Measurements from ENCODE around the gene LRIT2. TPM values are rescaled to one million over a fixed set of nuclear protein-coding genes. Genes with fewer than 3 reads are reported as not detected.
"Not testable (repeated sequence)": the region's sequence is repeated elsewhere in the genome, so short reads cannot be mapped to it uniquely, and the experiment has no call there.

Gene LRIT2
- total and polyA plus RNA-seq, 12 donors: not detected

GRCh38 chr10:84185526-84186175, 39.7 kb downstream of the LRIT2 start:
- Histone ChIP-seq H3K27me3 (peaks cover 0 to 45% (median 6%) of the 10 kb centered on the region in 7 donors), H3K4me1 (no peaks in the 10 kb centered on the region), H3K9me3 (no peaks in the 10 kb centered on the region), H3K4me3 (no peak overlapping the region), H3K36me3 (no peaks in the 10 kb centered on the region), H3K27ac (no peak overlapping the region)
- intact Hi-C loops (cut with DNase I): no loop called here
- no peak for ATAC-seq
- WGBS, 2 donors: 50 to 60% methylated on average over 11 of the region's 11 CpGs
- no peak for DNase-seq
- TF ChIP-seq CTCF (IDR thresholded peaks at IDR 0.05): no peak

- ATAC-seq: no peak
- DNase-seq: no peak
- no peak overlapping the region for H3K4me3 ChIP-seq
- no peaks in the 10 kb centered on the region for H3K36me3 ChIP-seq
- H3K27ac ChIP-seq: no peak overlapping the region
- H3K9me3 ChIP-seq: no peaks in the 10 kb centered on the region
- TF ChIP-seq CTCF (IDR thresholded peaks at IDR 0.05): no peak
- WGBS, 2 donors: 64 to 70% methylated on average over 4 of the region's 4 CpGs
- intact Hi-C loops (cut with DNase I): no loop called here
- no peaks in the 10 kb centered on the region for H3K4me1 ChIP-seq
- peaks cover 0 to 42% (median 3%) of the 10 kb centered on the region in 7 donors for H3K27me3 ChIP-seq
These were observed 40.8 kb downstream of the LRIT2 start for GRCh38 chr10:84184517-84184916.

DNA sequence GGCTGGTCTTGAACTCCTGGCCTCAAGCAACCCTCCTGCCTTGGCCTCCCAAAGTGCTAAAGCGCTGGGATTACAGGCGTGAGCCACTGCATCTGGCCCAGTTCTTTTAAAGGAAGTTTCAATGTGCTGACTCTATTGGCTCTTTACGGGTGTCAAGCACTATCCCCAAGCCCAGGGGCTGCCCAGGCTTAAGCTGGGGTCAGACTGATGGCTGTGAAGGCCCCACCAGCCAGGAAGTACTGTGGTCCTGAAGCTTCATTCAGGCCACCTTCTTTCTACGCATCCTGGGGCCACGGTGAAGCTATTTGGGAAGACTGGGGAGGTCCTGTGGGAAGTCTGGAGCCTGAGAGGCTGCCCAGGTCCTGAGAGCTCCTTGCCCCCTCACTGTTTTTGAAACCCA, 43.7 kb downstream of the LRIT2 start:
- no peak for ATAC-seq
- no peaks in the 10 kb centered on the region for H3K36me3 ChIP-seq
- H3K27ac ChIP-seq: no peak overlapping the region
- H3K9me3 ChIP-seq: no peaks in the 10 kb centered on the region
- H3K4me1 ChIP-seq: peaks cover 0 to 7% (median 0%) of the 10 kb centered on the region in 9 donors
- H3K4me3 ChIP-seq: no peak overlapping the region
- intact Hi-C loops (cut with DNase I): no loop called here
- H3K27me3 ChIP-seq: peaks cover 0 to 38% (median 3%) of the 10 kb centered on the region in 7 donors
- 80 to 84% methylated on average over 5 of the region's 5 CpGs for WGBS, 2 donors
- no peak for DNase-seq
- TF ChIP-seq CTCF (IDR thresholded peaks at IDR 0.05): no peak

GRCh38 chr10:84180386-84180785, 45.0 kb downstream of the LRIT2 start:
- H3K4me1 ChIP-seq; H3K9me3 ChIP-seq; ATAC-seq; H3K36me3 ChIP-seq; H3K27ac ChIP-seq; DNase-seq; intact Hi-C loops (cut with DNase I); H3K4me3 ChIP-seq: not testable (repeated sequence)
- peaks cover 0 to 31% (median 0%) of the 10 kb centered on the region in 7 donors for H3K27me3 ChIP-seq
- 88% methylated on average over 13 to 20 of the region's 22 CpGs for WGBS, 2 donors

DNA sequence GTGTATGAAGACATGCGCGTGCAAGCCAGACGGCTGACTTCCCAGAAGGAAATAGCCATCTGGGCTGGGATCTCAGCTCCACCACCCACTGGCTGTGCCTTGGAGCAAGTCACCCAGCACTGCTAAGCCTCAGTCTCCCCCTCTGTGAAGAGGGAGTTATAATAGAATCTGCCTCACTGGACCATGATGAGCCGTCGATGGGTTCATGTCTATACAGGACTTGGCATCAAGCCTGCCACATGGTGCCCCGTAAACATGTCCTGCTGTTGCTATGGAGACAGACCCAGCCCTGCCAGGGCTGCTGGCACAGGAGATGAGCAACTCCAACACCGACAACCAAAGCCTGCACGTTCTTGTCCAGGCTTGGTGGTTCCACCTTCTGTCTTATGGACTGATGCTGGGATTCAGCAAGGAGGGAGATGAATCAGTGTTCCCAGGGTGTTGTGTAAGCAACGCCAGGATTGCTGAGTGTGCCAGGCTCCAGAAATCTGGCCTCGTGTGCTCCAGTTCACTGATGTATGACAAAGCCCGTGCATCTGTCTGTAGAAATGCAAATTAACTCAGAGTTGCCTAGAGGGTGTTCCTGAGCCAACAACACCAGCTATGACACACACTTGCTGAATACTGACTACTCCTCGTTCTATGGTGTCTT, 46.2 kb downstream of the LRIT2 start:
- Histone ChIP-seq H3K4me3 (no peak overlapping the region), H3K4me1 (peaks cover 0 to 7% (median 0%) of the 10 kb centered on the region in 9 donors), H3K27ac (no peak overlapping the region), H3K36me3 (no peaks in the 10 kb centered on the region), H3K9me3 (no peaks in the 10 kb centered on the region), H3K27me3 (peaks cover 0 to 19% (median 0%) of the 10 kb centered on the region in 7 donors)
- DNase-seq (no peak), ATAC-seq (peak in 3 of 8 donors; percentile 27 to 65 (median 38))
- intact Hi-C loops (cut with DNase I): no loop called here
- 43 to 51% methylated on average over 12 of the region's 12 CpGs for WGBS, 2 donors
- no peak for TF ChIP-seq CTCF (IDR thresholded peaks at IDR 0.05)
